Nephron progenitor cell (in vitro differentiated cells): ENCODE measurements around the gene FABP2.
A peak's percentile ranks its signal among the peaks of the same experiment; 100 is the strongest.

Source experiments
- DNase-seq: peaks from one replicate; pipeline ENCODE4 v3.0.0; 2021
- H3K27ac Mint-ChIP-seq: 2 replicates; pipeline ENCODE4 v1.8.0; 2021; ENCODE audit warnings: mild to moderate bottlenecking, moderate library complexity, mixed read lengths
- H3K27me3 Mint-ChIP-seq: 2 replicates; pipeline ENCODE4 v1.8.0; 2021; ENCODE audit warnings: mild to moderate bottlenecking, low read depth, mixed read lengths; ENCODE audit not compliant: poor library complexity
- H3K36me3 Mint-ChIP-seq: 2 replicates; pipeline ENCODE4 v1.8.0; 2021; ENCODE audit warnings: low read depth, mixed read lengths
- H3K4me1 Mint-ChIP-seq: 2 replicates; pipeline ENCODE4 v1.8.0; 2021; ENCODE audit warnings: mixed read lengths
- H3K4me3 Mint-ChIP-seq: 2 replicates; pipeline ENCODE4 v1.8.0; 2021; ENCODE audit warnings: mild to moderate bottlenecking, moderate library complexity, mixed read lengths
- H3K9me3 Mint-ChIP-seq: 2 replicates; pipeline ENCODE4 v1.8.0; 2021; ENCODE audit warnings: mild to moderate bottlenecking, moderate library complexity, mixed read lengths
- CTCF ChIP-seq: fragments of 200-600 bp; sonication (generic); IDR thresholded peaks from 2 replicates; pipeline ENCODE4 v1.5.0; 2021; ENCODE audit warnings: antibody characterized with exemption

FABP2 gene

GRCh38 chr4:119296356-119296755 is 25.6 kb downstream of the FABP2 start:
- Mint-ChIP-seq H3K36me3 (peaks cover 47% of the 10 kb centered on the region), H3K4me1 (peaks cover 25% of the 10 kb centered on the region), H3K27me3 (no peaks in the 10 kb centered on the region), H3K27ac (peak overlapping the region; percentile 75), H3K4me3 (no peak overlapping the region), H3K9me3 (peaks cover 10% of the 10 kb centered on the region)
- TF ChIP-seq CTCF = no peak
- DNase-seq = no peak

GRCh38 chr4:119290598-119290997 is 31.3 kb downstream of the FABP2 start:
- Mint-ChIP-seq H3K27ac (no peak overlapping the region), H3K9me3 (no peaks in the 10 kb centered on the region), H3K27me3 (no peaks in the 10 kb centered on the region), H3K36me3 (peaks cover 8% of the 10 kb centered on the region), H3K4me1 (no peaks in the 10 kb centered on the region), H3K4me3 (no peak overlapping the region)
- DNase-seq = no peak
- TF ChIP-seq CTCF = no peak

GRCh38 chr4:119289313-119289712 is 32.6 kb downstream of the FABP2 start:
- no peaks in the 10 kb centered on the region for H3K9me3 Mint-ChIP-seq
- no peak overlapping the region for H3K27ac Mint-ChIP-seq
- no peak for DNase-seq
- H3K27me3 Mint-ChIP-seq = no peaks in the 10 kb centered on the region
- peaks cover 8% of the 10 kb centered on the region for H3K36me3 Mint-ChIP-seq
- no peak for TF ChIP-seq CTCF
- H3K4me1 Mint-ChIP-seq = no peaks in the 10 kb centered on the region
- H3K4me3 Mint-ChIP-seq = no peak overlapping the region

- Mint-ChIP-seq H3K4me3 (no peak overlapping the region), H3K4me1 (no peaks in the 10 kb centered on the region), H3K9me3 (no peaks in the 10 kb centered on the region), H3K27ac (no peak overlapping the region), H3K27me3 (no peaks in the 10 kb centered on the region), H3K36me3 (peaks cover 5% of the 10 kb centered on the region)
- no peak for DNase-seq
- TF ChIP-seq CTCF = peak; percentile 39
Observed at GRCh38 chr4:119286377-119287002, 35.4 kb downstream of the FABP2 start.

GRCh38 chr4:119284876-119285780 is 36.8 kb downstream of the FABP2 start:
- peak overlapping the region; percentile 31 for H3K27ac Mint-ChIP-seq
- no peak for DNase-seq

More at GRCh38 chr4:119284876-119285780, 36.8 kb downstream of the FABP2 start:
- TF ChIP-seq CTCF = no peak
- Mint-ChIP-seq H3K4me1 (peaks cover under 1% of the 10 kb centered on the region), H3K27me3 (no peaks in the 10 kb centered on the region), H3K9me3 (peaks cover 4% of the 10 kb centered on the region), H3K36me3 (peaks cover 16% of the 10 kb centered on the region), H3K4me3 (no peak overlapping the region)
